GM18858 (cell line): Measurements from ENCODE around the gene PARVB.

Source experiments
- ATAC-seq: cut with Tn5 transposase; IDR thresholded peaks from one replicate; pipeline ENCODE4 v1.9.1; 2021; ENCODE audit not compliant: unreplicated experiment

The PARVB gene

GRCh38 chr22:44209343-44209742, 185.2 kb downstream of the PARVB start:
- ATAC-seq, result no peak

GRCh38 chr22:44210722-44211121, 186.6 kb downstream of the PARVB start:
- ATAC-seq, result no peak

- ATAC-seq, result no peak
Measured at GRCh38 chr22:44211256-44211945, 187.3 kb downstream of the PARVB start.

- no peak for ATAC-seq
Measured at GRCh38 chr22:44211946-44212930, 188.1 kb downstream of the PARVB start.

GRCh38 chr22:44212936-44213335, 188.8 kb downstream of the PARVB start:
- no peak for ATAC-seq

GRCh38 chr22:44213489-44214043, 189.5 kb downstream of the PARVB start:
- no peak for ATAC-seq

GRCh38 chr22:44214187-44214586, 190.1 kb downstream of the PARVB start:
- ATAC-seq, result no peak

- no peak for ATAC-seq
Measured at GRCh38 chr22:44214764-44215163, 190.7 kb downstream of the PARVB start.

- no peak for ATAC-seq
Measured at GRCh38 chr22:44215287-44215686, 191.2 kb downstream of the PARVB start.

- ATAC-seq, result no peak
Measured at GRCh38 chr22:44217346-44217745, 193.2 kb downstream of the PARVB start.

- ATAC-seq, result no peak
Measured at GRCh38 chr22:44218071-44218470, 194.0 kb downstream of the PARVB start.

- ATAC-seq, result no peak
Measured at GRCh38 chr22:44219101-44219870, 195.2 kb downstream of the PARVB start.

GRCh38 chr22:44220727-44221680, 196.9 kb downstream of the PARVB start:
- ATAC-seq, result no peak

- ATAC-seq, result no peak
Measured at GRCh38 chr22:44221710-44222475, 197.8 kb downstream of the PARVB start.
